GM06990 (cell line): ENCODE results near the gene INPP5A.

ENCODE experiments used
- DNase-seq: peaks from one replicate; pipeline ENCODE4 v3.0.0-alpha.2; 2011; ENCODE audit not compliant: insufficient read length; ENCODE audit errors: extremely low read depth
- H3K27me3 ChIP-seq: replicated peaks from 2 replicates; pipeline ENCODE4 v1.6.0; 2011; ENCODE audit warnings: low read length; ENCODE audit not compliant: control insufficient read depth, insufficient read depth
- H3K36me3 ChIP-seq: 2 replicates; pipeline ENCODE4 v1.5.1; 2011; ENCODE audit warnings: low read length; ENCODE audit not compliant: control insufficient read depth, insufficient read depth
- H3K4me3 ChIP-seq: replicated peaks from 2 replicates; pipeline ENCODE4 v1.5.1; 2011; ENCODE audit warnings: low read depth, mild to moderate bottlenecking, control low read depth, low read length
- CTCF ChIP-seq: IDR thresholded peaks from 2 replicates; pipeline ENCODE4 v1.5.1; 2011; ENCODE audit warnings: low read length, control low read depth, mild to moderate bottlenecking, inconsistent platforms; ENCODE audit not compliant: insufficient read depth, poor library complexity, severe bottlenecking

INPP5A gene

DNA sequence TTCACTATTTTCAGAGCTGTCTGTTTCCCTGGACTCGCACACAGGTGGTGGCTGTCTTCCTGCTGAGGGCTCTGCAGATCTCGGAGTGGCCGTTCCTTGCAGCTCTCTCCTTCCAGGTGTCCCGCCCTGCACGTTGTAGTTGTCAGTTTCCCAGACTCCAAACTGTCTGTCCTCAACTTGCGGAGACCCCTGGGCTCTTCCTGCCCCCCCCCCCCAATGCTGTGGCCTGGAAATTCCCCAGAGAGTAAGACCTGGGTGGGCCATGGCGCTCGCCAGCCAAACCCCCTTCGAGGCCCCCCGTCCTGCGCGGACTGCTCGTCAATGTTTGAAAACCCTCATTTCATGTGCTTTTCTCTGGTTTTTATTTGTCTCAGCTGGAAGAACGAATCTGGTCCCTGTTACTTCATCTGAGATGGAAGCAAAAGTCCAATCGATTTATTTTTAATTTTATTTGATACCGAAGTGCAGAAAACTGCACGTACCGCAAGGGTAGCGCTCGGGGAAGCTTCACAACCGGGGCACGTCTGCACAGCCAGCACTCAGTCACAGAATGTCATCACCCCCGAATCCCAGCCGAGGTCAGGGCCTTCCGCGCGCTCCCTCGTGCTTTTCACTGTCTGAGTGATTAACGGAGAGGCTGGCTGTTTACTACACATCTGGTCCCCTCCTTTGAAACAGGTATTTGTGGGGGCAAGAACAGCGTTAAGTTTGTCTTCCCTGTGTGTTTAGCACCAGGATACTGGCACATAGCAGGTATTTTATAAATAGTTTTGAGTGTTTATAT is 294.8 kb downstream of the INPP5A start:
- TF ChIP-seq CTCF, result no peak
- H3K27me3 ChIP-seq, result no peaks in the 10 kb centered on the region

More for the DNA sequence above, 294.8 kb downstream of the INPP5A start:
- Histone ChIP-seq H3K36me3 (no peaks in the 10 kb centered on the region), H3K4me3 (no peak overlapping the region)
- no peak for DNase-seq
